ENCODE data around the gene MICAL2.
A peak's percentile ranks its signal among the peaks of the same experiment; 100 is the strongest.

MICAL2 gene

DNA sequence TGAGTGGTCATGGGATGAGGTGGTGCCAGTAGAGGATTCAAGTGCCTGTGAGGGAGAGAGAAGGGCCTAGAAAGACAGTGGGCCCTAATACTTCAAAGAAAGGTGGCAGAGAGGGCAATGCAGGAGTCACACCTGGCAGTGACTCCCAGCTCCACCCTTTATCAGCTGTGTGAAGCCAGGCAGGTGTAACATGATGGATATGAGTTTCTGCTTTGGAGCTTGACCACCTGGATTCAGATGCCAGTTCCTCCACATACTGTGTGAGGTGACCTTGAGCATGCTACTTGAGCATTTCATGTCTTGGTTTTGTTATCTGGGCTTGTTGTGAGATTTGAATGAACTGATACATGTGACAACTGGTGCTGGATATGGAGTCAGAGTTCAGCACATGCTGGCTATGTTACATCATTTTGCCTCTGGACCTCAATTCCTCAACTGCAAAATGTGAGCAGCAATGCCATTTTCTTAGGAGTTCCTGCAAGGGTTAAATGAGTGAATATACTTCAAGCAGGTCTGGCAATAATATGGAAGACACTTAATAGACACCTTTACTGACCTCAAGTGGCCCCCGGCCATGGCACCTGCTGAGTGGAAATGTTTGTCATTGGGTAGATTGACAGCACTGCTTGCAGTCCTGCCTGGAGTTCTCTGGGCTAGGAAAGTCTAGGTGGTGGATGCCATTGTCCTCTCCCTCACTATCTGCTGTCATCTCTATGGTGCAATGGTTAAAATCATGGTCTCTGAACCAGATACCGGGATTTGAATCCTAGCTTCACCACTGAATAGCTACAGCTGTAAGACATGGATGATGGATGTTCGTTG is 83.3 kb downstream of the MICAL2 start:
- ATAC-seq (no peak), DNase-seq (ENCODE audit: low spot score in 2 of 2) (no peak)
- Mint-ChIP-seq H3K4me3 (no peak overlapping the region), H3K27ac (peak overlapping the region; percentile 97), H3K4me1 (peaks cover 92% of the 10 kb centered on the region), H3K9me3 (no peaks in the 10 kb centered on the region), H3K36me3 (peaks cover 38% of the 10 kb centered on the region)

DNA sequence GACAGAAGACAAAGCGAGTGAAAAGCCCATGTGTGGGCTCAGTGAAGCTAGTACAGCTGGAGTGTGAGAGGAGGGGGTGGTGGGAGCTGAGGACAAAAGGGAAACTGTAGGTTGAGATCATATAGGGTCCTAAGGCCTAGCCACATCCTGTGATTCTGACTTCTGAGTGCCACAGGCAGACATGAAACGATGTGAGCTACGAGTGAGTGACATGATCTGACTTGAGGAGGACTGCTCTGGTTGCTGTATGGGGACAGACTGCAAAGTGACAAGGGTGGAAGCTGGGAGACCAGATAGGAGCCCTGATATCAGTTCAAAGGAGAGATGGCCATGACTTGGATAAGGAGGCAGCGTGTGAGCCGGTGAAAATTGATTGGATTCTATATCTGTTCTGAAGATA is 85.4 kb downstream of the MICAL2 start:
- DNase-seq (ENCODE audit: low spot score in 2 of 2), result peak in 1 of 2 donors; percentile 71
- H3K36me3 Mint-ChIP-seq, result peaks cover 51% of the 10 kb centered on the region

DNA sequence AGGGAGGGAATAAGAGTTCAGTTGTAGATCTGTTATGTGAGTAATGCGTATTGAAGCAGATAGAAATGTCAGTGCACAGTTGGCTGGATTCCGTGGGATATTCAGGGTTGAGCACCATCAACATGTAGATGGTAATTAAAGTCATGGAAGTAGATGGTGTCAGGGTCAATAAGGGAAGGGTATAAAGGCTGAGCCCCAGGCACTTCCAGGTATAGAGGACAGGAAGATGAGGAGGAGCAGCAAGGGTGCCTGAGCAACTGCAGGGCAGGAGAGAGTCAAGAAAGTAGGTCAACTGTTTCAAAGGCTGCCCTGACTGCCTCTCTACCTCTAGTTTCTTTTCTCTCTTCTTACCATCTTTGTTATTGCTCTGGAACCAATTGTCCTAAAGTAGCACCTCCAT is 85.9 kb downstream of the MICAL2 start:
- H3K36me3 Mint-ChIP-seq, result peaks cover 56% of the 10 kb centered on the region
- ATAC-seq, result peak; percentile 48
- DNase-seq (ENCODE audit: low spot score in 2 of 2), result no peak
- peak overlapping the region; percentile 92 for H3K4me3 Mint-ChIP-seq
- peak overlapping the region; percentile 97 for H3K27ac Mint-ChIP-seq
- peaks cover 92% of the 10 kb centered on the region for H3K4me1 Mint-ChIP-seq
- H3K9me3 Mint-ChIP-seq, result no peaks in the 10 kb centered on the region

More for the DNA sequence above, 85.4 kb downstream of the MICAL2 start:
- H3K4me1 Mint-ChIP-seq, result peaks cover 92% of the 10 kb centered on the region
- H3K4me3 Mint-ChIP-seq, result peak overlapping the region; percentile 92
- H3K9me3 Mint-ChIP-seq, result no peaks in the 10 kb centered on the region
- peak; percentile 93 for ATAC-seq
- H3K27ac Mint-ChIP-seq, result peak overlapping the region; percentile 97

DNA sequence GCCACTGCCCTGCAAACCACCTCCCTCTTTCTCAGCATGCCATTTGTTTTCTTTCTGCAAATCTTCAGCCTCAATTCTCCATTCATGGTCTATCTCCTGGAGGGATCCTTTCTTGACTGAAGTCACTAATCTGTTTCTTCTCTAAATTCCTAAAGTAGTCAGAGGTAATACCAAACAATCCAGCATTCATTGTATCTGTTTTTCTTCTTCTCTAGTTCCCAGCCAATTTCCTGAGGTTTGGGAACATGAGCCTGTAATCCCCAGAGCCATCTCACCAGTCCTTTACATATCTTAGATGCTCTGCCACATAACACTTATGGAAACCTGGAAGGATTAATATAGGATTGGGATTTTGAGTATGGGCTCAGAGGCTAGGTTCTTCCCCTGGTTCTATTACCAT is 86.5 kb downstream of the MICAL2 start:
- Mint-ChIP-seq H3K27ac (peak overlapping the region; percentile 97), H3K9me3 (no peaks in the 10 kb centered on the region), H3K4me1 (peaks cover 88% of the 10 kb centered on the region), H3K4me3 (peak overlapping the region; percentile 92), H3K36me3 (peaks cover 56% of the 10 kb centered on the region)
- ATAC-seq (no peak), DNase-seq (ENCODE audit: low spot score in 2 of 2) (no peak)

DNA sequence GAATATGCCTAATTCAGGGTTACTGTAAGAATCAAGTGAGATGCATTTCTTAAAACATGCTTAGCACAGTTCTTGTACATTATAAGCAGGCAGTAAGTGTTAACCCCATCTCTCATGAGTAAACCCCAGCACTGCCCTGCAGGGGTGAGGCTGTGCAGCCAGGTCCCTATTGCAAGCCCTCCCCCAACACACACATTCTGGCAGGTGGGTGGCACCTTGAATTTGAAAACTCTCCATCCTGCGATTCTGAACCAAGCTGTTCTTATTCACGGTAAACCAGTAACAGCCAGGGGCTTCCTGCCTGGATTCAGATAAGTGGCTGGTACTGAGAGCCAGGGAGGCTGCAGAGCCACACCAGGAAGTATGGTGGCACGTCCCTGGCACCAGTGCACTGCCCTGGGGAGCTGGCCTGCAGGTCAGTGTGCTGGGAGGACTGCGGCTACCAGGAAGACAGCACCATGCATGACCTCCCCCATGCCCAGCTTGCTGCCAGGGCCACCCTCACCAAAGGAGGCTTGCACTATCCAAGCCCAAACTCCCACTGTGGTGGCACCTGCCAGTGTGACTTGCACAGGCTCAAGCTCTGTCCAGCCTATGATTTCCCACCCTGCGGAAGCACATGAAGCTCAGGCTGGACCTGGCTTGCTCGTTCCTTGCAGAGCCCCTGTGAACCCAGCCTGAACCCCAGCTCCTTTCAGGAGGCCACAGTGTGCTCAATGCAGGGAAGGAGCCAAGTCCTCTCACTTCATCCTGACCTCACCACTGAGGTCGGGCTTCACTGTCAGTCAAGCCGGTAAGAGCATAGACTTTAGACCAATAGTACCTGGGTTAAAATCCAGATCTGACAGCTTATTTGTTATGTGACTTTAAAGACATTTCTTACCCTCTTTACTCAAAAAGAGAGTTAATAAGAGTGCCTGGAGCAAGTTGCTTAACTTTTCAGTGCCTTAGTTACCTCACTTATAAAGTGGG is 88.1 kb downstream of the MICAL2 start:
- H3K4me1 Mint-ChIP-seq, result peaks cover 89% of the 10 kb centered on the region
- peak overlapping the region; percentile 92 for H3K4me3 Mint-ChIP-seq
- no peaks in the 10 kb centered on the region for H3K9me3 Mint-ChIP-seq
- H3K36me3 Mint-ChIP-seq, result peaks cover 68% of the 10 kb centered on the region
- no peak for DNase-seq (ENCODE audit: low spot score in 2 of 2)
- ATAC-seq, result peak; percentile 40
- H3K27ac Mint-ChIP-seq, result peak overlapping the region; percentile 97

DNA sequence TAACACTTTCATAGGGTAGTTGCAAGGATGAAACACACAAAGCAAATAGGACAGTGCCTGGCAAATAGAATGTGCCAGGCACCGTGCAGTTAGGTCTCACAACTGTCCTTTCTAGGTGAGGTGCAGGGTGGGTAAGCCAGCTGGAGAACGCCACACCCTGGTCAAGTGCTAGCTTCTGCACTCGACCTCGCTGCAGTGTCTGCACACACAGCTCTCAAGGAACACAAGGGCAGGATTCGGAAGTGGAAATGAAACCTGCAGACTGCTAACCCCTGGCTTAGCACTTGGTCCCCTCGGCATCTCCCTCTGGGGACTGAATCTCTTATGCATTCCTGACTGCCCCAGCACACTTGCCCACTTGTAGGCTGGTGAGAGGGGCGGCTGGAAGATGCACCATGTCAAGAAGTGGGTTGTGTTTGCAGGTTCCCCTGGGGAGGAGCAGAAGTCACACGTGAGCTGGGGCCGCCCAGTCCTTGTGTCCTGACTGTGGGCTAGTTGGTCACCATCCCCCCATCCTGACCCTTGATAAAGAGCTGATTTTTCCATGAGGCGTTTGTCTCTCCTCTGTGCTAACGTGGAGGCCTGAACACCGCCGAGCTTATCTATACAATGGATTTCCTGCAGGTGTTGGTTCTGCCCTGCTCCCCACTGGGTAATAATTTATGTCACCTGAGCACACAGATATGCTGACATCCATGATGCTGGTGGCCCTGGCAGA is 89.0 kb downstream of the MICAL2 start:
- Mint-ChIP-seq H3K36me3 (peaks cover 77% of the 10 kb centered on the region), H3K4me1 (peaks cover 89% of the 10 kb centered on the region), H3K4me3 (peak overlapping the region; percentile 92), H3K27ac (peak overlapping the region; percentile 97), H3K9me3 (no peaks in the 10 kb centered on the region)
- DNase-seq (ENCODE audit: low spot score in 2 of 2) (no peak), ATAC-seq (no peak)

DNA sequence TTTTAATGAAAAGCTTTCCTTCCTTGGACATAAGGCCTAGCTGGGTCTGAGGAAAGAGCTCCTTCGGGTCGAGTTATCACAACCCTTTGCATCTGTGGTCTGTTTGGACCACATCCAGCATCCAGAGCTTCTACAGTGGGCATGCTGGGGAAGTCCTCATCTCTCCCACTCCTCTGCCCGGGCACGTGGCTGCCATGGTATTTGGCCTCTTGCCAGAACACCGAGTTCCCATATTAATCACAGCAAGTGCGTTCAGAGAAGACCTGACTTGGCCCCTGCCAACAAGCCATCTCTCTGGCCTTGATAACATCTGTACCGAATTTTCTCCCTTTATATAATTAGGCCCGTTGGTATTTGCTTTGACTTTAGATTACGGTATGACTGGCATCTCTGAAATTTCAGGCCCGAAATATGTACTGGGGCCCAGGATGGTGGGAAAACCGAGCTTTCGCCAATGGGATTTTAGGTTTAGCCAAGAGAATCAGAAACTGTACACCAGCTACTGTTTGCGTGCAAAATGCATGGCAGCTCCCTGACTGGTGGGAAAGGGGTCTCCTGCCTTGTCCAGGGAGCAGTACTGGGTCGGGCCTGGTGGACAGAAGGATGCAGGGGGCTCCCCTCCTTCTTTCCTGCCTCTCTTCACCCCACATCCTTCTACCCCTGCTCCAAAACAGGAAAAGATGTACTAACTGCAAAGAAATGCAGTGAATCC is 90.0 kb downstream of the MICAL2 start:
- ATAC-seq, result no peak
- Mint-ChIP-seq H3K4me1 (peaks cover 89% of the 10 kb centered on the region), H3K36me3 (peaks cover 87% of the 10 kb centered on the region), H3K9me3 (no peaks in the 10 kb centered on the region), H3K4me3 (peak overlapping the region; percentile 92), H3K27ac (peak overlapping the region; percentile 60)
- no peak for DNase-seq (ENCODE audit: low spot score in 2 of 2)

DNA sequence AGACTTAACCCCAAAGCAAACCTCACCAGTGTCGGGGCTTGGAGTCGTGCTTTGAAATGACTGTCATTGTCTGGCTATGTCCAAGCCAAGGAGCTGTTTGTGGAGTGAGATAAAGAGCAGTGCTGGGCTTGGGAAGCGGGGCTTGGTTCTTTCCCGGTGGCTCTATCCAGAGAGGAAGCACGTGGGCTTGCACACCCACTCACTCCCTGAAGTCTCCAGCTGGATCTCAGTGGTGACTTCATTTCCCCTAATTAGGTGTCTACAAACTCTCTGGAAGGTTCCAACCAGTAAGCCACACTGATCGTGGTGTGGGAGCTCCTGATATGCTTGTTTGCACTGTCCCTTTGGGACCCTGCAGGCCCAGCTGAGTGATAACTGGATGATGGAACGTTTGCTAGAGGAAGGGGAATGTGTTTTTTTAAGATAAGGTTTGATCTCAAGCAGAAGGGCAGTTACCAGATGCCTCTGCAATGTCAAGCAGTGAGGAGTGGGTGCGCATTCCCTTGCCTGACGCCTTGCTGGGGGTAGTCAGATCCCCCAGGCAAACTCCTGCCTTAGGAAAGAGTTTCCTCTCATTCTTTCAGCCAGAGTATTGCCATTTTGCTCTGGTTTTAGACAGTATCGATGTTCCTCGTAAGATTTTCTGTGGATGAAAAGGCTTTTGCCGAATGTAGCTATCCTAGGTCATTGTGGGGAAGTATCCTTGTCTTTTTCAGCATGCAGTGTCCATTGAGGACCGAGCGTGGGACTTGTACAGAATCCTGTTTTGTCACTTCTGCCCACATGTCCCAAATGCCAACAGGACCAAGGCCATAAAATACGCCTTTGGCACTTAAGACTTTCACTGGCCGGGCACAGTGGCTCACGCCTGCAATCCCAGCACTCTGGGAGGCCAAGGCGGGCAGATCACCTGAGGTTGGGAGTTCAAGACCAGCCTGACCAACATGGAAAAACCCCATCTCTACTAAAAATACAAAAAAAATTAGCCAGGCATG is 90.9 kb downstream of the MICAL2 start:
- ATAC-seq (no peak), DNase-seq (ENCODE audit: low spot score in 2 of 2) (no peak)
- Mint-ChIP-seq H3K4me3 (peak overlapping the region; percentile 92), H3K27ac (peak overlapping the region; percentile 60), H3K36me3 (peaks cover 88% of the 10 kb centered on the region), H3K9me3 (no peaks in the 10 kb centered on the region), H3K4me1 (peaks cover 89% of the 10 kb centered on the region)

DNA sequence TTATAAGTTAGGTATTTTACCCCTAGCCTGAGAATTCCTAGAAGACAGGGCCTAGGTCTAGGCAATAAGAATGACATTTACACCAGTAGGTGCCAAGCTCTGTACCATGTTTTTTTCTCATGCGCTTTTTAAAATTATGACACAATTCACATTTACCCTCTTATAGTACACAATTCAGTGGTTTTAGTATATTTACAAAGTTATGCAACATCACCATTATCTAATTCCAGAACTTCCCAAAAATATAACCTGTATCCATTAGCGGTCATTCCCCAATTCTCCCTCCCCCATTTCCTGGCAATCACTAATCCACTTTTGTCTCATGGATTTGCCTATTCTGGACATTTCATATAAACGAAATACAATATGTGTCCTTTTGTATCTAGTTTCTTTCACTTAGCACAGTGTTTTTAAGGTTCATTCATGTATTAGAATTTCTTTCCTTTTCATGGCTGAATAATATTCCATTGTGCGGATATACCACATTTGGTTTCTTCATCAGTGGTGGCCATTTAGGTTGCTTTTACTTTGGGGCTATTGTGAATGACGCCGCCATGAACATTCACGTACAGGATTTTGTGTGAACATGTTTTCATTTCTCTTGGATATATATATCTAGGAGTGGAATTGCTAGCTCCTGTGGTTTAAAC is 92.4 kb downstream of the MICAL2 start:
- DNase-seq (ENCODE audit: low spot score in 2 of 2) (no peak), ATAC-seq (no peak)
- no peak overlapping the region for H3K27ac Mint-ChIP-seq
- peaks cover 90% of the 10 kb centered on the region for H3K4me1 Mint-ChIP-seq
- no peaks in the 10 kb centered on the region for H3K9me3 Mint-ChIP-seq
- H3K4me3 Mint-ChIP-seq, result no peak overlapping the region
- H3K36me3 Mint-ChIP-seq, result peaks cover 88% of the 10 kb centered on the region

DNA sequence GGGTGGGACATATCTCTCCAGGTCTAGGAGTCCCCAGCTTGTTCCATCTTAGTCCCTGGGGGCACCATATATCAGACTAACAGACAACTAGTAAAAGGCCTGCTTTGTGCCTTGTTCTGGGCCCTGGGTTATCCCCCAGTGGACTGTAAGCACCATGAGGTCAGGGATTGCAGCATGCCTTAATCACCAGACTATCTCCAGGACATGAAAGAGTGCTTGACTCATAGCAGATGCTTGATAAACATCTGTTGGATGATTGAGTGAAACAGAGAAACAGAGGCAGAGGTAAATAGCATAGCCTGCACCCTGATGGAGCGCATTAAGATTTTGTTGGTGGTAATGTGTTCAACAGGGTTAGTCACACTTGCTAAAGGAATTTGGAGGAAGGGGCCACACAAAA is 94.1 kb downstream of the MICAL2 start:
- ATAC-seq (no peak), DNase-seq (ENCODE audit: low spot score in 2 of 2) (no peak)
- H3K4me1 Mint-ChIP-seq, result peaks cover 87% of the 10 kb centered on the region
- H3K27ac Mint-ChIP-seq, result peak overlapping the region; percentile 63
- H3K36me3 Mint-ChIP-seq, result peaks cover 88% of the 10 kb centered on the region
- H3K9me3 Mint-ChIP-seq, result no peaks in the 10 kb centered on the region
- H3K4me3 Mint-ChIP-seq, result no peak overlapping the region

DNA sequence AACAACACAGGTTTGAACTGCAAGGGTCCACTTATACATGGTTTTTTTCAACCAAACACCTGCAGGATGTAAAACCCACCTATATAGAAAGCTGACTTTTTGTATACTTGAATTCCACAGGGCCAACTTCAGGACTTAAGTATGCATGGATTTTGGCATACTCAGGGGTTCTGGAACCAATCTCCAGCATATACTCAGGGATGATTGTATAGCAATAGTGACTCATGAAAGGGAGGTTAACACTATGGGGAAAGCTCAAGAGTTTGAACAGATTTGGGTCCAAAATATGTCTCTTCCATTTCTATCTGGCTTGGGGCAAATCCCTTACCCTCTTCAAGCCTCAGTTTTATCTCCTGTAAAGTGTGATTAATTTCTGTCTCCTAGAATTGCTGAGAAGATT is 94.9 kb downstream of the MICAL2 start:
- peak; percentile 61 for ATAC-seq
- peaks cover 88% of the 10 kb centered on the region for H3K36me3 Mint-ChIP-seq
- H3K4me3 Mint-ChIP-seq, result peak overlapping the region; percentile 66
- DNase-seq (ENCODE audit: low spot score in 2 of 2), result no peak
- H3K4me1 Mint-ChIP-seq, result peaks cover 81% of the 10 kb centered on the region
- H3K27ac Mint-ChIP-seq, result peak overlapping the region; percentile 95
- no peaks in the 10 kb centered on the region for H3K9me3 Mint-ChIP-seq

DNA sequence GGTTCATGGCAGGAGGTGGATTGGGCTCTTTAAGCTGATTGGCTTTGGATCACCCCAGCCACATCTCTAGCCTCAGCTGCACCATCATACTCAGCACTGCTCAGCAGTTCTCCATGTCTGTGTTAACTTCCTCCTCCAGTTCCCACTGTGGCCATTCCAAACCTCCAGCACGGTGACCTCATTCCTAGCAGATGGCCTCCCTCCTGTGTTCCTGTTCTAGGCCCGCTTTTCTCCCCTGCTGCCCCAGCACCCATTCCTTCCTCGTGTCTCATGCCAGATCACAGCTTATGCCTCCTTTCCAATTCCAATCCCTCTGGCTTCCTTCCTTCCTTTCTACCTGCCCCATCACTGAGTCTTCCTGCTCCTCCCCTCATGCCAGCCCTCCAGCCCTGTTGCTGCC is 96.1 kb downstream of the MICAL2 start:
- peaks cover 74% of the 10 kb centered on the region for H3K4me1 Mint-ChIP-seq
- no peak for ATAC-seq
- peaks cover 92% of the 10 kb centered on the region for H3K36me3 Mint-ChIP-seq
- no peak for DNase-seq (ENCODE audit: low spot score in 2 of 2)
- peak overlapping the region; percentile 66 for H3K4me3 Mint-ChIP-seq
- peak overlapping the region; percentile 95 for H3K27ac Mint-ChIP-seq
- H3K9me3 Mint-ChIP-seq, result no peaks in the 10 kb centered on the region
